ENCODE data around the gene STK11. TPM values are rescaled to one million over a fixed set of nuclear protein-coding genes. Genes with fewer than 3 reads are reported as not detected.

Gene STK11
- total RNA-seq, 4 donors from 2014 or later, result 52.2 to 95.7 (median 73.2) TPM

DNA sequence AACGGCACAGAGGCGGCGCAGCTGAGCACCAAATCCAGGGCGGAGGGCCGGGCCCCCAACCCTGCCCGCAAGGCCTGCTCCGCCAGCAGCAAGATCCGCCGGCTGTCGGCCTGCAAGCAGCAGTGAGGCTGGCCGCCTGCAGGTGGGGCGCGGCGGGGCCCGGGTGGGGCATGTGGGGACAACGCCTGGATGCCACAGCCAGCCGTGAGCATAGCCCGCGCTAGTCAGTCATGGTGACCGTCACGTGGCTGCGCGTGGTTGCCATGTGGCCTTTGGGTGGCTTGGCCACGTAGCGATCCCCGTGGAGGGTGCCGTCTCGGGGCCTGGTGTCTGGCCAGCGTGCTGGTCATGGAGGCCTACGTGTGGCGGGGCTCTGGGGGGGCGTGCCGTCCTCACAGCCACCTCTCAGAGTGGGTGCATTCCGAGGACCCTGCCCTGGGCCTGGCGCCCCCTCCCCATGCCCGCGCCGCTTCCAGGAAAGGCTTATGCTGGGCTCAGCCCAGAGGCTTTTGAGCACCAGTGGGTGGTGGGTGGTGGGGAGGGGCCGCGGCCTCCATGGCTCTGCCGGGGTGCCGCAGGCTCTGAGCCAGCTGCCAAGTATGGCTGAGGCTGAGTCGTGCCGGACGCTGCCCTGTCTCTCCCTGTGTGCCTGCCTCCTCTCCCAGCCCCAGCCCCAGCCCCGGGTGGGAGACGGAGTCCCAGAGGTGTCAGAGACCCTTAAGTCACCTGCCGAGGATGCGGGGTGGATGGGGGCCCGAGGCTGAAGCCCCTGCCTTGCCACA, 21.1 kb downstream of the STK11 start:
- Histone ChIP-seq H3K27ac (replicated peaks in 1 of 4) (no peak overlapping the region), H3K9me3 (no peaks in the 10 kb centered on the region), H3K4me1 (peaks cover 9 to 23% (median 20%) of the 10 kb centered on the region in 4 donors), H3K4me3 (no peak overlapping the region), H3K27me3 (no peaks in the 10 kb centered on the region), H3K36me3 (peaks cover 30 to 69% (median 67%) of the 10 kb centered on the region in 4 donors)
- TF ChIP-seq POLR2AphosphoS5 (IDR thresholded peaks at IDR 0.05) (no peak), POLR2A (IDR thresholded peaks at IDR 0.05; ENCODE audit: low read depth) (no peak), EP300 (IDR thresholded peaks at IDR 0.05) (no peak)
- TF ChIP-seq, protein P1, sequence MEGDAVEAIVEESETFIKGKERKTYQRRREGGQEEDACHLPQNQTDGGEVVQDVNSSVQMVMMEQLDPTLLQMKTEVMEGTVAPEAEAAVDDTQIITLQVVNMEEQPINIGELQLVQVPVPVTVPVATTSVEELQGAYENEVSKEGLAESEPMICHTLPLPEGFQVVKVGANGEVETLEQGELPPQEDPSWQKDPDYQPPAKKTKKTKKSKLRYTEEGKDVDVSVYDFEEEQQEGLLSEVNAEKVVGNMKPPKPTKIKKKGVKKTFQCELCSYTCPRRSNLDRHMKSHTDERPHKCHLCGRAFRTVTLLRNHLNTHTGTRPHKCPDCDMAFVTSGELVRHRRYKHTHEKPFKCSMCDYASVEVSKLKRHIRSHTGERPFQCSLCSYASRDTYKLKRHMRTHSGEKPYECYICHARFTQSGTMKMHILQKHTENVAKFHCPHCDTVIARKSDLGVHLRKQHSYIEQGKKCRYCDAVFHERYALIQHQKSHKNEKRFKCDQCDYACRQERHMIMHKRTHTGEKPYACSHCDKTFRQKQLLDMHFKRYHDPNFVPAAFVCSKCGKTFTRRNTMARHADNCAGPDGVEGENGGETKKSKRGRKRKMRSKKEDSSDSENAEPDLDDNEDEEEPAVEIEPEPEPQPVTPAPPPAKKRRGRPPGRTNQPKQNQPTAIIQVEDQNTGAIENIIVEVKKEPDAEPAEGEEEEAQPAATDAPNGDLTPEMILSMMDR (IDR thresholded peaks at IDR 0.05), result no peak
- intact Hi-C loops (cut with DNase I), result no loop called here
- WGBS, result 93% methylated on average over 21 of the region's 50 CpGs
- no peak for DNase-seq (ENCODE audit: extremely low spot score)

DNA sequence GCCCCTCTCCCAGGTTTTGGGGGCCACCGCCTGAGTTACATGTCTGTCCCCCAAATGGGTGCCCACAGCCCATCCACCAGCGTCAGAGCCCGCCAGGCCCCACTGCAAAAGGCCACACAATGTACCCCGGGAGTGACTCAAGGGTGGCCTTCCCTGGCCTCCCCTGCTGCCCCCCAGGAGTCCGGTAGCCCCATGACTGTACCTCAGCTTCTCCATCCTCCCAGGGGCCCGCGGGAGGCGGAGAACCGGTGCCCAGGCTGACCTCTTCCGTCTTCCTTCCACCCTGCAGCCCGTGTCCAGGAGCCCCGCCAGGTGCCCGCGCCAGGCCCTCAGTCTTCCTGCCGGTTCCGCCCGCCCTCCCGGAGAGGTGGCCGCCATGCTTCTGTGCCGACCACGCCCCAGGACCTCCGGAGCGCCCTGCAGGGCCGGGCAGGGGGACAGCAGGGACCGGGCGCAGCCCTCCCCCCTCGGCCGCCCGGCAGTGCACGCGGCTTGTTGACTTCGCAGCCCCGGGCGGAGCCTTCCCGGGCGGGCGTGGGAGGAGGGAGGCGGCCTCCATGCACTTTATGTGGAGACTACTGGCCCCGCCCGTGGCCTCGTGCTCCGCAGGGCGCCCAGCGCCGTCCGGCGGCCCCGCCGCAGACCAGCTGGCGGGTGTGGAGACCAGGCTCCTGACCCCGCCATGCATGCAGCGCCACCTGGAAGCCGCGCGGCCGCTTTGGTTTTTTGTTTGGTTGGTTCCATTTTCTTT, 21.9 kb downstream of the STK11 start:
- intact Hi-C loops (cut with DNase I), result no loop called here
- Histone ChIP-seq H3K36me3 (peaks cover 30 to 61% (median 59%) of the 10 kb centered on the region in 4 donors), H3K4me1 (peaks cover 7 to 23% (median 18%) of the 10 kb centered on the region in 4 donors), H3K4me3 (no peak overlapping the region), H3K9me3 (no peaks in the 10 kb centered on the region), H3K27me3 (no peaks in the 10 kb centered on the region), H3K27ac (replicated peaks in 1 of 4) (no peak overlapping the region)
- DNase-seq (ENCODE audit: extremely low spot score), result no peak
- 91% methylated on average over 43 of the region's 56 CpGs for WGBS
- TF ChIP-seq EP300 (IDR thresholded peaks at IDR 0.05) (no peak), POLR2AphosphoS5 (IDR thresholded peaks at IDR 0.05) (no peak), POLR2A (IDR thresholded peaks at IDR 0.05; ENCODE audit: low read depth) (no peak)
- TF ChIP-seq, protein P1 (IDR thresholded peaks at IDR 0.05), result no peak

DNA sequence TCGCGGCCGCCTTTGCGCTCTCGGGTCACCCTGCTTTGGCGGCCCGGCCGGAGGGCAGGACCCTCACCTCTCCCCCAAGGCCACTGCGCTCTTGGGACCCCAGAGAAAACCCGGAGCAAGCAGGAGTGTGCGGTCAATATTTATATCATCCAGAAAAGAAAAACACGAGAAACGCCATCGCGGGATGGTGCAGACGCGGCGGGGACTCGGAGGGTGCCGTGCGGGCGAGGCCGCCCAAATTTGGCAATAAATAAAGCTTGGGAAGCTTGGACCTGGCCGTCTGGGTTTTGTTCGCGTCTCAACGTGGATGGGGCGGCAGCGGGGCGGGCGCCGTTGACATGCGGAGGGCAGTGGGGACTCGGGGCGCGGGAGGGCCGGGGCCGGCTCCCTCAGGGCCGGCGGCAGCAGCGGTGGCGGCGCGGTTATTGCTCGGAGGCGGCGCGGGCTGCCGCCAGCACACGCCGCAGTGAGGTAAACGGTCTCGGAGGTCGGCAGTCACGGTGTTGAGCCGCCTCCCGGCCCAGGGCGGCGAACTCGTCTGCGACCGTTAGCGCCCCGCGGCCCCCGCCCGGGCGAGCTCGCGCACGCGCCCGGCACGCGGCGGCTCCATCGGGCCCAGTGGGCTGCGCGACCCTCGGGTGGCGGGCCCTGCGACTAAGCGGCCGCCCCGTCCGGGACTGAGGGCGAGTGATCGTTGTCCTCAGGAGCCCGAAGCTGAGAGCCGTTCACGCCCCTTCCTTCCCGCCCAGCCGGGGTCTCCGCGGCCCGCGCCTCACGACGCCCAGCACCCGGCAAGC, 22.8 kb downstream of the STK11 start:
- DNase-seq (ENCODE audit: extremely low spot score), result no peak
- 96% methylated on average over 100 of the region's 100 CpGs for WGBS
- H3K27ac ChIP-seq (replicated peaks in 1 of 4), result no peak overlapping the region
- H3K4me3 ChIP-seq, result no peak overlapping the region
- H3K27me3 ChIP-seq, result no peaks in the 10 kb centered on the region
- H3K4me1 ChIP-seq, result peaks cover 13 to 23% (median 20%) of the 10 kb centered on the region in 4 donors
- H3K9me3 ChIP-seq, result no peaks in the 10 kb centered on the region
- intact Hi-C loops (cut with DNase I), result no loop called here
- no peak for TF ChIP-seq POLR2A (IDR thresholded peaks at IDR 0.05; ENCODE audit: low read depth)
- TF ChIP-seq, protein P1 (IDR thresholded peaks at IDR 0.05), result no peak
- TF ChIP-seq EP300 (IDR thresholded peaks at IDR 0.05), result no peak
- TF ChIP-seq POLR2AphosphoS5 (IDR thresholded peaks at IDR 0.05), result no peak
- peaks cover 24 to 53% (median 50%) of the 10 kb centered on the region in 4 donors for H3K36me3 ChIP-seq

DNA sequence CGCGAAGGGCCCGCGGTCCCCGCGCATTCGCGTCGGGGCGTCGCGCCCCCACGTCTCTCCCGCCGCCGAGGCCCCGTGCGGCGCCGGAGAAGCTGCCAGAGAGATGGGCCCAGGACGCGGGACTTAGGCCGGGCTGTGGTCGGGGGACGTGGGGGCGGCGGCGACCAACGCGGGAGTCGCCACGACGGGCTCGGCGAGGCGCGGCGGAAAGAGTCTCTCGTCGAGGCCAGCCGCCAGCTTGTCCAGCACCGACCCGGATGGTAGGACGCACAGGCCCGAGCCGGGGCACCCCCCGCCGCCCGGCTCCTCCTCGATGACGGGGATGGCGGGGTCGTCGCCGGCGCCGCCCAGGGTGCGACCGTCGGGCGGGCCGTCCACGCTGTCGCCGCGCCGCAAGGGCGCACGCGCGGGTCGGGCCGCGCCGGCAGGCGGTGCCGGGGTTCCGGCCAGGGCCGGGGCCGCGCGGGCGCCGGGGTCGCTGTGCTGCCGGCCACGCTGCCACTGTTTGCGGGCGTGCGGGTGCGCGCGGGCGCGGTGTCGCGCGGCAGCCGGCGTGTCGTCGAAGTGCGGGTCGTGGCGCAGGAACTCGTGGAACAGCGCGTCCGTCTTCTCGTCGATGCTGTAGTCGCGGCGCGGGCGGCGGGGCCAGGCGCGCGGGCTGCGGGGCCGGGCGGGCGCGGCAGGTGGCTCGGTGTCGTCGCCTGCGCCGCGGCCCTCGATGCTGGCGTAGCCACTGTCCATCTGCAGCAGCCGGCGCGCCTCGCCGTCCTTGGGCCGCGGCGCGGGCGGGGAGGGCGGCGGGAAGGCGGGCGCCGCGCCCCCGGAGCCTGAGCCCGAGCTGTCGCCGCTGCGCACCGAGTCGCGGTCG, 23.7 kb downstream of the STK11 start:
- no peak for TF ChIP-seq EP300 (IDR thresholded peaks at IDR 0.05)
- TF ChIP-seq, protein P1 (IDR thresholded peaks at IDR 0.05), result no peak
- no peak for TF ChIP-seq POLR2AphosphoS5 (IDR thresholded peaks at IDR 0.05)
- no peak for TF ChIP-seq POLR2A (IDR thresholded peaks at IDR 0.05; ENCODE audit: low read depth)
- 95% methylated on average over 52 of the region's 158 CpGs for WGBS
- Histone ChIP-seq H3K36me3 (peaks cover 20 to 46% (median 41%) of the 10 kb centered on the region in 4 donors), H3K9me3 (no peaks in the 10 kb centered on the region), H3K4me3 (no peak overlapping the region), H3K27ac (replicated peaks in 1 of 4) (no peak overlapping the region), H3K4me1 (peaks cover 16 to 22% (median 20%) of the 10 kb centered on the region in 4 donors), H3K27me3 (no peaks in the 10 kb centered on the region)
- intact Hi-C loops (cut with DNase I), result no loop called here
- DNase-seq (ENCODE audit: extremely low spot score), result no peak
